ENCODE data around the gene STAT2. TPM values are rescaled to one million over a fixed set of nuclear protein-coding genes. Genes with fewer than 3 reads are reported as not detected.

Gene STAT2
- 52.9 and 88.8 TPM in 2 replicates for total RNA-seq

GRCh38 chr12:56359851-56360767 lies at the start of gene STAT2:
STAT2 (minus strand) TSS chr12:56360107; CDS start chr12:56356571, 3,536 bp downstream.

DNA sequence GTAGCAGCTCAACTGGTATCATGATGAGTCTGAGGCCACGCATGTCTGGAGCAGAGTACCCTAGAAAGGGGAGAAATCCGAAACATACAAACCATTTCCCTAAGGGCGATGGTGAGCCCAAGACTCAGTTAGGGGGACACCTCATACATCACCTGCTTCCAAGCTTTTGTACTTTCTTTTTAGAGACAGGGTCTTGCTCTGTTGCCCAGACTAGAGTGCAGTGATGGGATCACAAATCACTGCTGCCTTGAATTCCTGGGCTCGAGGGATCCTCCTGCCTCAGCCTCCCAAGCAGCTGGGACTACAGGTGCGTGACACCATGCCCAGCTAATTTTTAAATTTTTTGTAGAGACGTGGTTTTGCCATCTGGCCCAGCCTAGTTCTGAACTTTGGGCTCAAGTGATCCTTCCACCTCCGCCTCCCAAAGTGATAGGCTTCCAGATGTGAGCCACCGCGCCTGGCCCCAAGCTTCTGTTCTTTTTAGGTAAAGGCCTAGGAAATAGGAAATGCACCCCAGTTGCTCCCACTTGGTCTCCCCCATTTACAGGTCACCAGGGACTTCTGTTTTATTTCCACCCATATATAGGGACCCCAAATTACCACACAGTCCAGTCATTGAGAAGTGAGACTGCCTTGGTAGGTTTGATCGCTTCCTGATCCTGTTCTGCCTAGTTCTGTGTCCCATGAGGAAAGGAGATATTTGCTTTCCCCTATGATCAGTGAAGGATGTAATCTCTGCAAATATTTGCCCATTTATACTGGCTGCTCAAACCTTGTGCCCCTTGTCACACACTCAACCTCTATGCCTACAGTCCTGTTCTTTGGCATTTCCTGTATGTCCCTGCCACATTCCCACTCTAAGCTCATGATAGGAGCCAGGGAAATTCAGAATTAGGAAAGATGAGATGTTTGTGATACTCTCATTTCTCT lies 2.5 kb upstream of the STAT2 start, which contains the start of gene APOF:
Gene APOF, minus strand, starts transcription at position 728 of the 930 bp plus-strand sequence. Its CDS starts 112 bp downstream, at position 616.

DNA sequence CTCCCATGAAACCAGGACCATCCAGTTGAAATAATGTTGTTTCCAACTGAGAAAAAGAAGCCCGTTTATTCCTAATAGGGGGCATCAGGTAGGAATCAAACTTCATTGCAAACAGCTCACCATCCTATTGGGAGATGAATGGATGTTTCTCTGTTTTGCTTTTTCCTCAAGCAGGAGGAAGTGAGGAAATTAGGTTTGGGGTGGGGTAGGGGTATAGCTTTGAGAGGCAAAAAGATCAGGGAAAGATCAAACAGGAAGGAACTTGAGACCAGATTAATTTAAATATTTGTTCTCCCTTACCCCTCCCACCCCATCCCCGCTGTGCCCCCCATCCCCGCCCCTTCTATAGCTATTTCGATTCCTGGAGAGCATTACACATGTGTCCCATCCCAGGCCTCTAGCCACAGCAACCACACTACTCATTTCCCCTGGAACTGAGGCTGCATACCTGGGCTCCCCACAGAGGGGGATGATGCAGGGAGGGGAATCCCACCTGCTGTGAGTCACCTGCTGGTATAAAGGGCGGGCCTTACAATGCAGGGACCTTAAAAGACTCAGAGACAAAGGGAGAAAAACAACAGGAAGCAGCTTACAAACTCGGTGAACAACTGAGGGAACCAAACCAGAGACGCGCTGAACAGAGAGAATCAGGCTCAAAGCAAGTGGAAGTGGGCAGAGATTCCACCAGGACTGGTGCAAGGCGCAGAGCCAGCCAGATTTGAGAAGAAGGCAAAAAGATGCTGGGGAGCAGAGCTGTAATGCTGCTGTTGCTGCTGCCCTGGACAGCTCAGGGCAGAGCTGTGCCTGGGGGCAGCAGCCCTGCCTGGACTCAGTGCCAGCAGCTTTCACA lies 21.4 kb downstream of the STAT2 start, which contains the start of gene IL23A:
Gene IL23A, plus strand, starts transcription at position 577 of the 850 bp plus-strand sequence. Its CDS starts 161 bp downstream, at position 738.

DNA sequence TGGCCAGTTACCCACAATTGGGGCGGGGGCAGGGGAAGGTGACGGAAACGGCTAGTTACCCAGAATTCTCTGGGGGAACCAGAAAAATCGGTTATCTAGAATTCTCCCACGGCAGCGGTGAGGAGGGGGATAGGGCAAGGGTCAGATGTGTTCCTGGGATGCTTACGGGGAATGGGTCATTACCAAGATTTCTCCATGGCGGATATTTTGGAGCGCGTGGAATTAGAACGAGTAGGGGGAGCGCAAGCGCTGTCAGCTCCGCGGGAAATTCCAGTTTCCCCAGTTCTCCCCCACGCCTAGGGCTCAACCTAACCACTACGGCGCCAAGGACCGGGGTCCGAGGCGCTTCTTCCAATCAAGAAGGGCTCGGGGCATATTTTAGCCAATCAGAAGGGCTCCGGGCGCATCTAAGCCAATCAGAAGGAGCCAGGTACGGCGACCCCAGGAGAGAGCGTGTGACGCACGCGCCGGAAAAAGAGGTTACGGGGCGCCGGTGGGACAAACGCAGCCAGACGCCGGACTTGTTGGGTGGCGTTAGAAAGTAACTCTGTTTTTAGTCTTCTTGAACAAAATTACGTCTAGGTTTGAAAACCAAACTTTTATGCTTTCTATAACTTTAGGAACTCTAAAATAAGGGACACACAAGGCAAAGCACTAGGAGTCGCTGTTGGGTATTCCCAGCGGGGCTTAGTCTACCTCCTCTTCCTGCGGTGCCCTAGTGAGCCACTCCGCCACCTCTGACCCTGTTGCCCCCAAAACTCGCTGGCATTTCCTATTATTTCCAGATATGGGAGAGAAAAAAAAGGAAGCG lies 26.0 kb downstream of the STAT2 start, which contains the start of gene PAN2:
Gene PAN2, minus strand, starts transcription at position 322 of the 811 bp plus-strand sequence. CDS start 906 bp downstream, outside the sequence.

DNA sequence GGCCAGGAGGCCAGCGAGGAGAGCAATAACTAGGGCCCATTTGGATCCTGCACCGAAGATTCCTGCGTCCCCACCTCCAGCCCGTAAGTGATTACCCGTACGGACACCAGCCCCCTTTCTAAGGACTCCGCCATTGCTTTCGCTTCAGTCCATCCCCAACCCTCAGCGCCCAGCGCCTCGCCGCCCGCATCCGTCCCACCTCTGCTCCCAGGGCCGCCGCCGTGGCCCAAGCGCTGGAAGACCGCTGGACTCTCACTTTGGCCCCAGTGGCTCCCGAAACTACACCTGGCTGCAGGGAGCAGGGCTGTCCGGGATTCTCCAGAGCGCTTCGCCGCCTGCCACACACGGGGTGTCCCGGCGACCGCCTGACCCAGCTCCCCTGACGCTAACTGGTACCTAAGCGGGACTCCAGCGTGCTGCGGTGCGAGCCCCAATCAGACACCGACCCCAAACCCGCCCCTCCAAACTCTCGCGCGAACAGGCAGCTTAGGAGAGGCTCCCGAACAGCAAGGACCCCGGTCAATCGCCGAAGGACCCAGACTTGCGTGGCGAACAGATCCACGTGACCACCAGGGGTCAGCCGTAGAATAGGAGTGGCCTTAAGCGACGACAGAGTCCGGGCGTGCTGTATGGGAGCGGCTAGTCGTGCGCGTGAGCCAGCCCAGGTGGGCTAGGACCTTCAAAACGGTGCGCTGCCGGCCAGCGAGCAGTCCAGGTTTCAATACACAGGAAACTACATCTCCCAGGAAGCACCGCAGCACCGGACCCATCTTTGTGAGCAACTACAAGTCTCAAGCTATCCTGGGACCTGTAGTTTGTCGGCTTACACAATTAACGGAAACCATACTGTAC lies 44.1 kb downstream of the STAT2 start, which contains the start of gene CNPY2:
Gene CNPY2, minus strand, starts transcription at position 367 of the 852 bp plus-strand sequence. CDS start 771 bp downstream, outside the sequence.

GRCh38 chr12:56299853-56300643 lies 59.9 kb downstream of the STAT2 start, which contains the start of gene CS:
CS (minus strand) TSS chr12:56300330; CDS start chr12:56300201, 129 bp downstream.

Other genes starting within 250 kb of the STAT2 start
- gene RPL41, start 243.5 kb downstream of the STAT2 start, total RNA-seq, result 2,621 and 2,969 TPM in 2 replicates
- 4.4 and 6.4 TPM in 2 replicates for gene ZC3H10, start 241.8 kb downstream of the STAT2 start, total RNA-seq
- 328 and 362 TPM in 2 replicates for gene ESYT1, start 231.8 kb downstream of the STAT2 start, total RNA-seq
- gene MYL6B, start 207.5 kb downstream of the STAT2 start, total RNA-seq, result 69.4 and 71.4 TPM in 2 replicates
- 3,299 and 3,963 TPM in 2 replicates for gene MYL6, start 201.7 kb downstream of the STAT2 start, total RNA-seq
- gene SMARCC2, start 170.6 kb downstream of the STAT2 start, total RNA-seq, result 38.0 and 56.8 TPM in 2 replicates
- 68.5 and 138 TPM in 2 replicates for gene RNF41, start 138.2 kb downstream of the STAT2 start, total RNA-seq
- gene NABP2, start 135.8 kb downstream of the STAT2 start, total RNA-seq, result 24.9 and 27.2 TPM in 2 replicates
- gene SLC39A5, start 130.1 kb downstream of the STAT2 start, total RNA-seq, result 0.38 TPM in 1 of 2 replicates, not detected in the other
- 8.4 and 33.0 TPM in 2 replicates for gene ANKRD52, start 101.7 kb downstream of the STAT2 start, total RNA-seq
- 4.5 and 7.7 TPM in 2 replicates for gene COQ10A, start 93.2 kb downstream of the STAT2 start, total RNA-seq
- gene CS, start 59.8 kb downstream of the STAT2 start, total RNA-seq, result 90.7 and 173 TPM in 2 replicates
- gene CNPY2, start 44.1 kb downstream of the STAT2 start, total RNA-seq, result 48.9 and 65.3 TPM in 2 replicates
- 11.2 and 21.5 TPM in 2 replicates for gene PAN2, start 26.1 kb downstream of the STAT2 start, total RNA-seq
- 0.19 TPM in 1 of 2 replicates, not detected in the other for gene IL23A, start 21.2 kb downstream of the STAT2 start, total RNA-seq
- gene APOF, start 2.8 kb upstream of the STAT2 start, total RNA-seq, result not detected in 2 replicates
- 11.3 and 15.8 TPM in 2 replicates for gene TIMELESS, start 89.3 kb upstream of the STAT2 start, total RNA-seq
- gene MIP, start 94.5 kb upstream of the STAT2 start, total RNA-seq, result 0.38 TPM in 1 of 2 replicates, not detected in the other
- 1.3 and 2.0 TPM in 2 replicates for gene SPRYD4, start 108.5 kb upstream of the STAT2 start, total RNA-seq
- 0.16 and 0.44 TPM in 2 replicates for gene GLS2, start 128.1 kb upstream of the STAT2 start, total RNA-seq
- gene RBMS2, start 161.7 kb upstream of the STAT2 start, total RNA-seq, result 25.1 and 65.6 TPM in 2 replicates

All from bladder microvascular endothelial cell (primary cell).